Peyer's patch (tissue), 4 donors: Measurements from ENCODE around the gene PUSL1.

Experiments
- CTCF ChIP-seq, 6 experiments: fragments of 450-650 bp in 4 of 6; fragments of 200-600 bp in 2 of 6; sonication (generic) in 1 of 6; IDR thresholded peaks; one replicate each; pipeline ENCODE4 v1.5.1; 2017 to 2019; ENCODE audit warnings: antibody characterized with exemption in 6 of 6, mild to moderate bottlenecking in 3 of 6, moderate library complexity in 1 of 6
- POLR2A ChIP-seq, 2 donors: fragments of 450-650 bp; IDR thresholded peaks; one replicate each; pipeline ENCODE4 v1.5.1; 2017; ENCODE audit warnings: antibody characterized with exemption in 2 of 2, mild to moderate bottlenecking in 2 of 2, moderate library complexity in 2 of 2

- TF ChIP-seq CTCF (IDR thresholded peaks at IDR 0.05) (no peak), POLR2A (IDR thresholded peaks at IDR 0.05) (no peak)
Measured at GRCh38 chr1:1310109-1310385, 1.6 kb downstream of the PUSL1 start.
